ENCODE data around the gene EXOC3. TPM values are rescaled to one million over a fixed set of nuclear protein-coding genes. Genes with fewer than 3 reads are reported as not detected.

The EXOC3 gene
- total RNA-seq (2021; fragmentation: NEBNext Ultra II Directional; extraction: Animal tissue kit (Norgen Biotek cat#: 25700)) (27.5 and 30.0 TPM in 2 replicates), polyA plus RNA-seq (2011; rRNA removed) (14.4 and 19.5 TPM in 2 replicates), polyA minus RNA-seq (2011; rRNA and poly(A)+ RNA removed) (16.7 and 19.2 TPM in 2 replicates)
- polyA plus RNA-seq (2011; cell fraction: cytosol; rRNA removed) = 17.3 TPM
- polyA plus RNA-seq (2011; cell fraction: nucleus; rRNA removed) = 38.7 TPM
- polyA plus RNA-seq (2012, experiment 1 of 2) = 24.9 to 34.9 TPM (median 31.8 TPM) in 4 replicates
- 19.3 TPM for polyA plus RNA-seq (2012, experiment 2 of 2)
- polyA plus RNA-seq (2013, experiment 1 of 2) = 16.3 TPM
- polyA plus RNA-seq (2013, experiment 2 of 2) = 14.9 TPM
- 12.9 TPM for polyA minus RNA-seq (2011; cell fraction: cytosol; rRNA and poly(A)+ RNA removed)
- polyA minus RNA-seq (2011; cell fraction: nucleus; rRNA and poly(A)+ RNA removed) = 14.7 TPM
- long read RNA-seq, experiment 1, partial matches to known transcripts = 15 of 17 reads
- long read RNA-seq, experiment 1, other reads (novel, unspliced or antisense) = 1 of 17 reads
- long read RNA-seq, experiment 2, partial matches to known transcripts = 4 of 6 reads
- long read RNA-seq, experiment 2, other reads (novel, unspliced or antisense) = 0 of 6 reads

GRCh38 chr5:442335-443238, at the start of gene EXOC3:
Gene EXOC3, plus strand, starts transcription at chr5:443176. Its CDS starts 3,030 bp downstream, at chr5:446206.
- H2BK5ac ChIP-seq (ENCODE audit: low read depth, low read length) = no peak within 1 kb of the TSS
- H4K20me1 ChIP-seq (replicated peaks in 1 of 2; ENCODE audit: control insufficient read depth in 1 of 2, insufficient read depth in 2 of 2, low read length in 2 of 2) = peaks cover 2 to 10% of the 10 kb centered on the region in 2 experiments
- H3K4me1 ChIP-seq (replicated peaks in 1 of 4; ENCODE audit: control insufficient read depth in 3 of 4, insufficient read depth in 4 of 4, low read length in 3 of 4) = peaks cover 0 to 12% (median 8%) of the 10 kb centered on the region in 4 experiments; a peak in 5 of 7 replicates
- H2BK20ac ChIP-seq (ENCODE audit: low read length) = no peak within 1 kb of the TSS
- H3K14ac ChIP-seq (ENCODE audit: insufficient read length) = peak within 1 kb of the TSS; percentile 79
- peaks cover 13% of the 10 kb centered on the region; the same call in 1 of the 2 replicates for H3K23me2 ChIP-seq (ENCODE audit: low read depth, low read length)
- no peak within 1 kb of the TSS for H4K91ac ChIP-seq (replicated peaks; ENCODE audit: insufficient read length, low read length)
- no peak within 1 kb of the TSS for H2BK15ac ChIP-seq (ENCODE audit: low read length)
- H3K18ac ChIP-seq (ENCODE audit: extremely low read depth, low read length) = peak within 1 kb of the TSS; percentile 48; the same call in 1 of the 2 replicates
- DNase-seq (ENCODE audit: low read depth in 1 of 2, low spot score in 2 of 2) = peak in 1 of 2 experiments; percentile 81
- peak within 1 kb of the TSS; percentile 54 for H4K5ac ChIP-seq (ENCODE audit: insufficient read length, low read depth, low read length)
- peaks cover 0 to 8% of the 10 kb centered on the region in 2 experiments; a peak in 1 of 4 replicates for H3K79me2 ChIP-seq (ENCODE audit: control insufficient read depth in 1 of 2, insufficient read depth in 2 of 2, low read length in 2 of 2)
- H3K4me3 ChIP-seq (ENCODE audit: extremely low read depth in 1 of 4, insufficient read depth in 2 of 4, low read depth in 3 of 4, low read length in 4 of 4) = peak within 1 kb of the TSS; percentile 90 to 95 (median 92)
- peak within 1 kb of the TSS; percentile 77 to 100 for H3K4me2 ChIP-seq (ENCODE audit: insufficient read depth in 1 of 2, low read depth in 2 of 2, low read length in 2 of 2)
- peak within 1 kb of the TSS; percentile 93 for H3K4ac ChIP-seq (replicated peaks; ENCODE audit: insufficient read length, low read depth, low read length)
- no peak within 1 kb of the TSS for H2AK5ac ChIP-seq (ENCODE audit: low read depth, low read length)
- POLR2A ChIA-PET (ENCODE audit: partially characterized antibody) = interaction anchor here (0.5 kb wide), 1 partner anchor 39 kb away, joined by 3 read pairs; no protein-coding TSS in a partner anchor
- H2AFZ ChIP-seq (ENCODE audit: low read length) = 0 out of 2 replicates have a peak within 1 kb of the TSS, but pooled peaks have one; percentile 84
- peaks cover 9% of the 10 kb centered on the region; the same call in 1 of the 2 replicates for H3K79me1 ChIP-seq (ENCODE audit: low read depth, low read length)
- H3K36me3 ChIP-seq (ENCODE audit: control insufficient read depth in 2 of 4, insufficient read depth in 4 of 4, low read length in 3 of 4) = peaks cover 3 to 7% (median 4%) of the 10 kb centered on the region in 4 experiments; a peak in 7 of 8 replicates
- no peak within 1 kb of the TSS; the same call in 1 of the 2 replicates for H3K27ac ChIP-seq (ENCODE audit: low read depth, low read length)
- peak within 1 kb of the TSS; percentile 51 to 76 (median 73) for H3K9ac ChIP-seq (replicated peaks in 1 of 4; ENCODE audit: extremely low read depth in 1 of 4, low read depth in 3 of 4, low read length in 3 of 4)
- no peak within 1 kb of the TSS for H2BK12ac ChIP-seq (ENCODE audit: low read depth, low read length)
- no peak within 1 kb of the TSS for H3K56ac ChIP-seq (replicated peaks; ENCODE audit: insufficient read length, low read depth, low read length)
- no peaks in the 10 kb centered on the region for H3K9me3 ChIP-seq (ENCODE audit: insufficient read depth in 2 of 2, low read depth in 1 of 2, low read length in 1 of 2)
- 33% methylated on average over 30 of the region's 73 CpGs; no CpG with 5 or more reads in 1 of the 2 experiments for WGBS, 2 experiments (ENCODE audit: extremely low coverage in 1 of 2, insufficient coverage in 1 of 2, insufficient read length in 1 of 2, insufficient replicate concordance in 2 of 2, low coverage in 1 of 2, low lambda C conversion rate in 2 of 2, missing lambda C conversion rate in 1 of 2)
- H4K8ac ChIP-seq (ENCODE audit: extremely low read depth, insufficient read depth, low read length) = peak within 1 kb of the TSS; percentile 92
- FAIRE-seq = no peak
- no peak within 1 kb of the TSS for H2BK120ac ChIP-seq (replicated peaks; ENCODE audit: low read depth, low read length)
- H3K23ac ChIP-seq (ENCODE audit: insufficient read length) = no peak within 1 kb of the TSS
- CTCF ChIA-PET (ENCODE audit: partially characterized antibody) = interaction anchor here (0.6 to 1.1 kb wide), 2 partner anchors 11 to 31 kb away, joined by 3 to 5 read pairs; no protein-coding TSS in a partner anchor
- peaks cover 0 to 4% (median 0%) of the 10 kb centered on the region in 4 experiments; a peak in 2 of 7 replicates for H3K27me3 ChIP-seq (replicated peaks in 1 of 4; ENCODE audit: control insufficient read depth in 3 of 4, extremely low read depth in 1 of 4, insufficient read depth in 3 of 4, low read length in 3 of 4)
- TF ChIP-seq SIN3A (conservative IDR thresholded peaks at IDR 0.05 in 1 of 2, IDR thresholded peaks at IDR 0.05 in 1 of 2; ENCODE audit: low read depth in 1 of 2, low read length in 2 of 2) = peak in 1 of 2 experiments; percentile 40; a peak in 1 of 4 replicates
- TF ChIP-seq JUND (IDR thresholded peaks at IDR 0.05; ENCODE audit: low read length) = no peak
- no peak for TF ChIP-seq TEAD4 (IDR thresholded peaks at IDR 0.05; ENCODE audit: low read depth, low read length)
- TF ChIP-seq YY1 (IDR thresholded peaks at IDR 0.05; ENCODE audit: low read depth, low read length) = no peak
- TF ChIP-seq NANOG (IDR thresholded peaks at IDR 0.05; ENCODE audit: insufficient read depth, low read depth, low read length, poor library complexity, severe bottlenecking) = no peak
- TF ChIP-seq EP300 (IDR thresholded peaks at IDR 0.05; ENCODE audit: borderline replicate concordance in 1 of 2, low read depth in 2 of 2, low read length in 2 of 2) = no peak
